Ishikawa (cell line): ENCODE data around the gene WNT3A.

Source experiments
- CEBPB ChIP-seq: IDR thresholded peaks from 2 replicates; pipeline ENCODE4 v1.6.1; 2012
- CREB1 ChIP-seq: IDR thresholded peaks from 2 replicates; pipeline ENCODE4 v1.6.1; 2012; ENCODE audit warnings: low read depth
- EGR1 ChIP-seq: IDR thresholded peaks from 2 replicates; pipeline ENCODE4 v1.6.1; 2012
- EP300 ChIP-seq: IDR thresholded peaks from 2 replicates; pipeline ENCODE4 v1.6.1; 2012; ENCODE audit warnings: borderline replicate concordance
- FOXM1 ChIP-seq: IDR thresholded peaks from 2 replicates; pipeline ENCODE4 v1.6.1; 2012; ENCODE audit warnings: low read depth, borderline replicate concordance
- MAX ChIP-seq: IDR thresholded peaks from 2 replicates; pipeline ENCODE4 v1.6.1; 2012
- NFIC ChIP-seq: IDR thresholded peaks from 2 replicates; pipeline ENCODE4 v1.6.1; 2012
- RAD21 ChIP-seq: IDR thresholded peaks from 2 replicates; pipeline ENCODE4 v1.6.1; 2012; ENCODE audit warnings: low read depth
- REST ChIP-seq: IDR thresholded peaks from 2 replicates; pipeline ENCODE4 v1.6.1; 2012; ENCODE audit warnings: low read depth, mild to moderate bottlenecking
- TAF1 ChIP-seq: IDR thresholded peaks from 2 replicates; pipeline ENCODE4 v1.6.1; 2012; ENCODE audit warnings: low read depth, mild to moderate bottlenecking
- TCF12 ChIP-seq: IDR thresholded peaks from 2 replicates; pipeline ENCODE4 v1.6.1; 2012; ENCODE audit warnings: low read depth
- TEAD4 ChIP-seq: IDR thresholded peaks from 2 replicates; pipeline ENCODE4 v1.6.1; 2012
- USF1 ChIP-seq: IDR thresholded peaks from 2 replicates; pipeline ENCODE4 v1.6.1; 2012
- YY1 ChIP-seq: IDR thresholded peaks from 2 replicates; pipeline ENCODE4 v1.6.1; 2012; ENCODE audit warnings: low read depth
- ZBTB7A ChIP-seq: IDR thresholded peaks from 2 replicates; pipeline ENCODE4 v1.6.1; 2012; ENCODE audit warnings: low read depth

Gene WNT3A

GRCh38 chr1:228079601-228080263 is 72.9 kb downstream of the WNT3A start:
- TF ChIP-seq ZBTB7A (no peak), TCF12 (no peak)

GRCh38 chr1:228081144-228081543 is 74.3 kb downstream of the WNT3A start:
- TF ChIP-seq TEAD4 (no peak), TCF12 (no peak)

- TF ChIP-seq TCF12 (no peak), CREB1 (no peak), YY1 (no peak), ZBTB7A (no peak), FOXM1 (no peak), MAX (no peak), TAF1 (no peak), USF1 (no peak), TEAD4 (no peak)
Observed at GRCh38 chr1:228081578-228082213, 74.9 kb downstream of the WNT3A start.

- TF ChIP-seq TCF12: no peak
- 0 out of 2 replicates have a peak, but pooled peaks have one; percentile 1 for TF ChIP-seq TEAD4
- no peak for TF ChIP-seq ZBTB7A
- TF ChIP-seq FOXM1: no peak
- TF ChIP-seq YY1: peak; percentile 94
- peak; percentile 88 for TF ChIP-seq MAX
- TF ChIP-seq REST: no peak
- TF ChIP-seq CREB1: peak; percentile 75
- TF ChIP-seq TAF1: peak; percentile 86
- TF ChIP-seq EGR1: peak; percentile 36; the same call in 1 of the 2 replicates
Observed at GRCh38 chr1:228082214-228082917, 75.6 kb downstream of the WNT3A start, which contains the start of gene ARF1. TSS of gene ARF1 (plus strand) at chr1:228082708. CDS start at chr1:228097115, 14,407 bp downstream.

- TF ChIP-seq CEBPB: no peak
- TF ChIP-seq MAX: 0 out of 2 replicates have a peak, but pooled peaks have one; percentile 8
- no peak for TF ChIP-seq CREB1
- no peak for TF ChIP-seq RAD21
- no peak for TF ChIP-seq USF1
Observed at GRCh38 chr1:228082918-228083870, 76.4 kb downstream of the WNT3A start.

GRCh38 chr1:228083871-228084278 is 77.1 kb downstream of the WNT3A start:
- TF ChIP-seq TEAD4 (no peak), YY1 (no peak), REST (no peak), EP300 (no peak), EGR1 (no peak), FOXM1 (no peak), CEBPB (no peak), TAF1 (no peak), CREB1 (no peak), TCF12 (no peak), RAD21 (no peak), USF1 (no peak), NFIC (no peak), MAX (no peak), ZBTB7A (no peak)
